Measurements from ENCODE around the gene APOM. TPM values are rescaled to one million over a fixed set of nuclear protein-coding genes. Genes with fewer than 3 reads are reported as not detected.

APOM gene
- total RNA-seq, 2 experiments from 2014 or later = 3.1 to 4.6 TPM

GRCh38 chr6:31681135-31681671 is 25.5 kb downstream of the APOM start:
- DNase-seq (peak; percentile 64), ATAC-seq (ENCODE audit: low read depth) (peak; percentile 55)
- H3K9me3 Mint-ChIP-seq = no peaks in the 10 kb centered on the region
- no peaks in the 10 kb centered on the region for H3K36me3 Mint-ChIP-seq
- peak overlapping the region; percentile 77 for H3K27ac Mint-ChIP-seq
- POLR2A ChIA-PET = interaction anchor here (0.6 to 2.7 kb wide), 8 partner anchors 13 to 149 kb away, joined by 3 to 16 read pairs (median 6); partner anchors contain the start of genes ABHD16A, MPIG6B and MSH5
- no peaks in the 10 kb centered on the region for H3K27me3 Mint-ChIP-seq
- H3K4me3 Mint-ChIP-seq = peak overlapping the region; percentile 79
- H3K4me1 Mint-ChIP-seq = peaks cover 28% of the 10 kb centered on the region

GRCh38 chr6:31683591-31683990 is 27.9 kb downstream of the APOM start:
- peaks cover 23% of the 10 kb centered on the region for H3K4me1 Mint-ChIP-seq
- H3K36me3 Mint-ChIP-seq = peaks cover 4% of the 10 kb centered on the region
- H3K4me3 Mint-ChIP-seq = no peak overlapping the region
- H3K27me3 Mint-ChIP-seq = no peaks in the 10 kb centered on the region
- no peaks in the 10 kb centered on the region for H3K9me3 Mint-ChIP-seq
- H3K27ac Mint-ChIP-seq = no peak overlapping the region
- POLR2A ChIA-PET = interaction anchor here (0.7 to 1.2 kb wide), 3 partner anchors 19 to 64 kb away, joined by 3 read pairs; partner anchors contain the start of gene GPANK1
- ATAC-seq (ENCODE audit: low read depth) = no peak
- no peak for DNase-seq

- Mint-ChIP-seq H3K27me3 (no peaks in the 10 kb centered on the region), H3K4me3 (no peak overlapping the region), H3K36me3 (peaks cover 4% of the 10 kb centered on the region), H3K9me3 (no peaks in the 10 kb centered on the region), H3K4me1 (peaks cover 2% of the 10 kb centered on the region), H3K27ac (peak overlapping the region; percentile 7)
- POLR2A ChIA-PET = interaction anchor here (1.1 to 1.6 kb wide), 2 partner anchors 11 to 16 kb away, joined by 3 read pairs; no protein-coding TSS in a partner anchor
- no peak for ATAC-seq (ENCODE audit: low read depth)
- DNase-seq = no peak
These were observed 30.8 kb downstream of the APOM start for GRCh38 chr6:31686483-31686882.

- Mint-ChIP-seq H3K4me1 (no peaks in the 10 kb centered on the region), H3K36me3 (peaks cover 4% of the 10 kb centered on the region), H3K27me3 (no peaks in the 10 kb centered on the region), H3K4me3 (no peak overlapping the region), H3K9me3 (no peaks in the 10 kb centered on the region), H3K27ac (no peak overlapping the region)
- DNase-seq = no peak
- POLR2A ChIA-PET = interaction anchor here (1.1 kb wide), 1 partner anchor 12 kb away, joined by 3 read pairs; no protein-coding TSS in a partner anchor
- ATAC-seq (ENCODE audit: low read depth) = no peak
These were observed 31.6 kb downstream of the APOM start for GRCh38 chr6:31687321-31687720.

GRCh38 chr6:31687860-31688693 is 32.4 kb downstream of the APOM start:
- ATAC-seq (ENCODE audit: low read depth) = no peak
- no peak for DNase-seq
- H3K9me3 Mint-ChIP-seq = no peaks in the 10 kb centered on the region
- no peaks in the 10 kb centered on the region for H3K4me1 Mint-ChIP-seq
- no peak overlapping the region for H3K4me3 Mint-ChIP-seq
- H3K36me3 Mint-ChIP-seq = peaks cover 4% of the 10 kb centered on the region
- POLR2A ChIA-PET = no interaction called here
- no peak overlapping the region for H3K27ac Mint-ChIP-seq
- no peaks in the 10 kb centered on the region for H3K27me3 Mint-ChIP-seq

- H3K27me3 Mint-ChIP-seq = no peaks in the 10 kb centered on the region
- no peaks in the 10 kb centered on the region for H3K4me1 Mint-ChIP-seq
- peak; percentile 33 for ATAC-seq (ENCODE audit: low read depth)
- no peak for DNase-seq
- H3K36me3 Mint-ChIP-seq = peaks cover 5% of the 10 kb centered on the region
- peak overlapping the region; percentile 41 for H3K27ac Mint-ChIP-seq
- POLR2A ChIA-PET = interaction anchor here (1.1 kb wide), 1 partner anchor 50 kb away, joined by 3 read pairs; the partner anchor contains the start of gene MSH5
- no peaks in the 10 kb centered on the region for H3K9me3 Mint-ChIP-seq
- no peak overlapping the region for H3K4me3 Mint-ChIP-seq
These were observed 33.8 kb downstream of the APOM start for GRCh38 chr6:31689249-31690110.

- Mint-ChIP-seq H3K27ac (no peak overlapping the region), H3K27me3 (no peaks in the 10 kb centered on the region), H3K9me3 (no peaks in the 10 kb centered on the region), H3K4me3 (no peak overlapping the region), H3K36me3 (peaks cover 5% of the 10 kb centered on the region), H3K4me1 (no peaks in the 10 kb centered on the region)
- POLR2A ChIA-PET = interaction anchor here (1.1 kb wide), 1 partner anchor 49 kb away, joined by 3 read pairs; the partner anchor contains the start of gene MSH5
- ATAC-seq (ENCODE audit: low read depth) (no peak), DNase-seq (no peak)
These were observed 34.8 kb downstream of the APOM start for GRCh38 chr6:31690231-31691077.

- POLR2A ChIA-PET = no interaction called here
- no peak for ATAC-seq (ENCODE audit: low read depth)
- Mint-ChIP-seq H3K36me3 (peaks cover 5% of the 10 kb centered on the region), H3K27me3 (no peaks in the 10 kb centered on the region), H3K4me3 (no peak overlapping the region), H3K4me1 (no peaks in the 10 kb centered on the region), H3K9me3 (no peaks in the 10 kb centered on the region), H3K27ac (no peak overlapping the region)
- DNase-seq = no peak
These were observed 35.4 kb downstream of the APOM start for GRCh38 chr6:31691078-31691463.

GRCh38 chr6:31691564-31692108 is 35.9 kb downstream of the APOM start:
- Mint-ChIP-seq H3K36me3 (peaks cover 5% of the 10 kb centered on the region), H3K4me1 (no peaks in the 10 kb centered on the region), H3K27ac (no peak overlapping the region), H3K27me3 (no peaks in the 10 kb centered on the region), H3K9me3 (no peaks in the 10 kb centered on the region), H3K4me3 (no peak overlapping the region)
- DNase-seq = no peak
- POLR2A ChIA-PET = interaction anchor here (1.4 kb wide), 1 partner anchor 12 kb away, joined by 4 read pairs; the partner anchor contains the start of gene ABHD16A
- ATAC-seq (ENCODE audit: low read depth) = no peak

- H3K9me3 Mint-ChIP-seq = no peaks in the 10 kb centered on the region
- peaks cover 3% of the 10 kb centered on the region for H3K4me1 Mint-ChIP-seq
- H3K4me3 Mint-ChIP-seq = no peak overlapping the region
- ATAC-seq (ENCODE audit: low read depth) = no peak
- H3K36me3 Mint-ChIP-seq = peaks cover 9% of the 10 kb centered on the region
- H3K27me3 Mint-ChIP-seq = no peaks in the 10 kb centered on the region
- no peak for DNase-seq
- no peak overlapping the region for H3K27ac Mint-ChIP-seq
- POLR2A ChIA-PET = interaction anchor here (1.4 kb wide), 1 partner anchor 11 kb away, joined by 4 read pairs; the partner anchor contains the start of gene ABHD16A
These were observed 36.7 kb downstream of the APOM start for GRCh38 chr6:31692353-31692752.

GRCh38 chr6:31692886-31693285 is 37.2 kb downstream of the APOM start:
- peaks cover 10% of the 10 kb centered on the region for H3K36me3 Mint-ChIP-seq
- ATAC-seq (ENCODE audit: low read depth) = no peak
- no peaks in the 10 kb centered on the region for H3K9me3 Mint-ChIP-seq
- H3K4me1 Mint-ChIP-seq = peaks cover 8% of the 10 kb centered on the region
- H3K4me3 Mint-ChIP-seq = no peak overlapping the region
- no peaks in the 10 kb centered on the region for H3K27me3 Mint-ChIP-seq
- peak overlapping the region; percentile 34 for H3K27ac Mint-ChIP-seq
- POLR2A ChIA-PET = interaction anchor here (1.4 kb wide), 1 partner anchor 10 kb away, joined by 4 read pairs; the partner anchor contains the start of gene ABHD16A
- DNase-seq = no peak

- ATAC-seq (ENCODE audit: low read depth) (no peak), DNase-seq (no peak)
- Mint-ChIP-seq H3K27ac (no peak overlapping the region), H3K4me3 (no peak overlapping the region), H3K9me3 (no peaks in the 10 kb centered on the region), H3K4me1 (peaks cover 8% of the 10 kb centered on the region), H3K36me3 (peaks cover 9% of the 10 kb centered on the region), H3K27me3 (no peaks in the 10 kb centered on the region)
- POLR2A ChIA-PET = interaction anchor here (0.8 to 1.7 kb wide), 4 partner anchors 9 to 29 kb away, joined by 3 to 7 read pairs (median 6); partner anchors contain the start of genes GPANK1 and LY6G5C
These were observed 37.8 kb downstream of the APOM start for GRCh38 chr6:31693535-31693934.

Data from activated naive CD8-positive, alpha-beta T cell treated with anti-CD3 and anti-CD28 coated beads, Interleukin-2, amount 10 ng/mL, durations not matched to agents 7 days and 5 days (primary cell).